ENCODE measurements around the gene POR.

POR gene

GRCh38 chr7:75980430-75981202, 65.7 kb downstream of the POR start:
- DNase-seq = no peak

GRCh38 chr7:75981203-75981452, 66.2 kb downstream of the POR start:
- DNase-seq = no peak

GRCh38 chr7:75981453-75982305, 66.7 kb downstream of the POR start:
- DNase-seq = no peak

GRCh38 chr7:75982306-75983064, 67.5 kb downstream of the POR start:
- no peak for DNase-seq

- DNase-seq = no peak
Observed at GRCh38 chr7:75983471-75984129, 68.6 kb downstream of the POR start.

GRCh38 chr7:75984130-75985008, 69.4 kb downstream of the POR start:
- no peak for DNase-seq

- DNase-seq = no peak
Observed at GRCh38 chr7:75985009-75985517, 70.1 kb downstream of the POR start.

GRCh38 chr7:75985518-75986146, 70.7 kb downstream of the POR start:
- DNase-seq = no peak

- DNase-seq = no peak
Observed at GRCh38 chr7:75986147-75986781, 71.3 kb downstream of the POR start.

GRCh38 chr7:75987026-75987804, 72.3 kb downstream of the POR start:
- DNase-seq = no peak

GRCh38 chr7:75987805-75988567, 73.0 kb downstream of the POR start:
- no peak for DNase-seq

GRCh38 chr7:75988568-75989499, 73.9 kb downstream of the POR start:
- DNase-seq = no peak

- DNase-seq = no peak
Observed at GRCh38 chr7:75989500-75990388, 74.8 kb downstream of the POR start.

GRCh38 chr7:75991531-75992082, 76.7 kb downstream of the POR start:
- DNase-seq = no peak

- no peak for DNase-seq
Observed at GRCh38 chr7:75992083-75992755, 77.3 kb downstream of the POR start.

Data from left hindlimb (tissue), 1 donor.